ENCODE measurements around the gene PPTC7. TPM values are rescaled to one million over a fixed set of nuclear protein-coding genes. Genes with fewer than 3 reads are reported as not detected.
"Not testable (repeated sequence)": the region's sequence is repeated elsewhere in the genome, so short reads cannot be mapped to it uniquely, and the experiment has no call there.

The PPTC7 gene, protein sequence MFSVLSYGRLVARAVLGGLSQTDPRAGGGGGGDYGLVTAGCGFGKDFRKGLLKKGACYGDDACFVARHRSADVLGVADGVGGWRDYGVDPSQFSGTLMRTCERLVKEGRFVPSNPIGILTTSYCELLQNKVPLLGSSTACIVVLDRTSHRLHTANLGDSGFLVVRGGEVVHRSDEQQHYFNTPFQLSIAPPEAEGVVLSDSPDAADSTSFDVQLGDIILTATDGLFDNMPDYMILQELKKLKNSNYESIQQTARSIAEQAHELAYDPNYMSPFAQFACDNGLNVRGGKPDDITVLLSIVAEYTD
- 10.6 and 21.3 TPM in 2 replicates for total RNA-seq

GRCh38 chr12:110583137-110584059, at the start of gene PPTC7:
Gene PPTC7 (minus strand): TSS chr12:110583318. CDS start chr12:110583031, 287 bp downstream.
- DNase-seq (ENCODE audit: low read depth): peak; percentile 86

GRCh38 chr12:110627500-110628195, 44.5 kb upstream of the PPTC7 start:
- no peak for DNase-seq (ENCODE audit: low read depth)

DNA sequence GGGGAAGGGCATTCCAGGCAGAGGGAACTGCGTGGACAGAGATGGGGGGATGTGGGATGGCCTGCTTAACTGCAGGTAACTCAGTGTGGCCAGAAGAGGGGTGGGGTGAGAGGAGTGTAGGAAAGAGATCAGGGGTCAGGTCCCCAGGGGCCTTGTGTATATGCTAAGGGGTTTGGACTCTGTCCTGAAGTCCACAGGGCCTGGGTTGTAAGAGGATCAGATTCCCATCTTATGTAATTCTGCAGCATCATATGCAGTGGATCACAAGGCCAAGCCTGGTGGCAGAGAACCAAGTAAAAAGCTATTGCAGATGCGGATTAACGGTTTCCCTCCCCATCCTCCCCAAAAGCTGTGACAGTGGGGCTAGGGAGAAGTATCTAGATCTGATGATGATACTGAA, 39.5 kb upstream of the PPTC7 start:
- no peak for DNase-seq (ENCODE audit: low read depth)

GRCh38 chr12:110619534-110619953, 36.4 kb upstream of the PPTC7 start:
- DNase-seq (ENCODE audit: low read depth): no peak

GRCh38 chr12:110616471-110617115, 33.5 kb upstream of the PPTC7 start:
- DNase-seq (ENCODE audit: low read depth): no peak

GRCh38 chr12:110615171-110615570, 32.1 kb upstream of the PPTC7 start:
- no peak for DNase-seq (ENCODE audit: low read depth)

DNA sequence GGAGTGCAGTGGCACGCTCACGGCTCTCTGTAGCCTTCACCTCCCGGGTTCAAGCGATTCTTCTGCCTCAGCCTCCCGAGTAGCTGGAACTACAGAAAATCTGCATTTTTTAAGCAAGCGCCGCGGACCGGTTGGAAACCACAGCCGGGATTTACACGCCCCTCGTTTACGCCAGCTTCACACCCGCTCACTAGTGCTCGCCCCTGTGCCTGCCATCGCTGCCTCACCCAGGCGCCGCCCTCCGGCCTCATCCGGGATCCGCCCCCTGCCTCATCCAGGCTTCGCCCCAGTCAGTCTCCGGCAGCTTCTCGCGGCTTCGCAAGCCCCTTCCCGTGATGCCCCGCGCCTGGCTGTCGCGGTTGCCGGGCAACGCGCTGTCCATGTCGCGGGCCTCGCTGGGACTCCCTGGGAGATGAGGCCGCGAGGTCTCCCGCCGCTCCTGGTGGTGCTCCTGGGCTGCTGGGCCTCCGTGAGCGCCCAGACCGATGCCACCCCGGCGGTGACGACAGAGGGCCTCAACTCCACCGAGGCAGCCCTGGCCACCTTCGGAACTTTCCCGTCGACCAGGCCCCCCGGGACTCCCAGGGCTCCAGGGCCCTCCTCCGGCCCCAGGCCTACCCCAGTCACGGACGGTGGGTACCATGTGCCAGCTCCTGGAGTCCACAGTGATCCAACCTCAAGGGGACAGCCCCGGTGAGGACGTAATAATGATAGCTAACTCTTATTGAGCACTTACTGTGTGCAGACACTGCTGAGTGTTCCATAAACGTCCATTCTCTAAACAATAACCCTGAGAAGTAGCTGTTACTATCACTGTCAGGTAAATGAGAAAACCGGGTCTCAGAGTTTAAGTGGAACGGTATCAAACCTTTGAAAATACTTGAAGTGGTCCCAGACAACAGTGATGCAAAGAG, 30.9 kb upstream of the PPTC7 start, which contains the start of gene TCTN1:
Gene TCTN1, plus strand, starts transcription at position 359 of the 914 bp plus-strand sequence. Its CDS starts 54 bp downstream, at position 413.
- DNase-seq (ENCODE audit: low read depth): peak; percentile 87

- no peak for DNase-seq (ENCODE audit: low read depth)
Observed at GRCh38 chr12:110613071-110613770, 30.1 kb upstream of the PPTC7 start.

DNA sequence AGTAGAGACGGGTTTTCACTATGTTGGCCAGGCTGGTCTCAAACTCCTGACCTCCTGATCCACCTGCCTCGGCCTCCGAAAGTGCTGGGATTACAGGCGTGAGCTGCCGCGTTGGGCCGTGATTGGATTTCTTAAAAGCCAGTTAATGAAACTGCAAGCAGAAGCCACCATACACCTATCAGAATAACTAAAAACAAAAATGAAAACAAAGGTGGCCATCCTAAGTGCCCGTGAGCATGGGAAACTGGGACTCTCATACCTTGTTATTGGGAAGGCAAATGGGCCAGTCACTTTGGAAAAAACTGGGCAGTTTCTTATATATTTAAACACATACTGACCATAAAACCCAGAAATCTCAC, 23.1 kb upstream of the PPTC7 start:
- DNase-seq (ENCODE audit: low read depth): no peak

DNA sequence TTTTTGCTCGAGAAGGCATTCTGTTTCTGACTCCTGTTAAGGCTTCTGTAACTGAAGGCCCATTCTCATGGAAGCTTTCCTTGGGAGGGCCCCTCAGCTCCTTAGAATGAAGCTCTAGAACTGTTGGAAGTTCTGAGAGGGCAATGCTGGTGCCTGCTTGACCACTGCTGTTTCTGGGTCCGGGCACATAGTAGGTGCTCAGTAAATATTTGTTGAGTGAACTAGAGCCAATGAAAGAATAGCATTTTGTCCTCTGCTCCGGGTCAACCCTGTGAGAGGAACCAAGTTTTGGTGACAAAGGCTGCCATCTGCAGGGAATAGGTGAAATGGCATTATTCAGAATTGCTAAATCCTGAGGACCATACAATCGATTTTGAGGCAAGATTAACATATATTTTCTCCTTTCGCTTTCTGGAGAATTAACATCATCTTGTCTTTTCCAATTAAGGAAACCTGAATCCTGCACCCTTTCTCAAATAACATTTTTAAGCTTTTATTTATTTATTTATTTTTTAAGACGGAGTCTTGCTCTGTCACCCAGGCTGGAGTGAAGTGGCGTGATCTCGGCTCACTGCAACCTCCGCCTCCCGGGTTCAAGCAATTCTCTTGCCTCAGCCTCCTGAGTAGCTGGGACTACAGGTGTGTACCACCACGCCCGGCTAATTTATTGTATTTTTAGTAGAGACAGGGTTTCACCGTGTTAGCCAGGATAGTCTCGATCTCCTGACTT, 19.1 kb upstream of the PPTC7 start:
- peak; percentile 46 for DNase-seq (ENCODE audit: low read depth)

DNA sequence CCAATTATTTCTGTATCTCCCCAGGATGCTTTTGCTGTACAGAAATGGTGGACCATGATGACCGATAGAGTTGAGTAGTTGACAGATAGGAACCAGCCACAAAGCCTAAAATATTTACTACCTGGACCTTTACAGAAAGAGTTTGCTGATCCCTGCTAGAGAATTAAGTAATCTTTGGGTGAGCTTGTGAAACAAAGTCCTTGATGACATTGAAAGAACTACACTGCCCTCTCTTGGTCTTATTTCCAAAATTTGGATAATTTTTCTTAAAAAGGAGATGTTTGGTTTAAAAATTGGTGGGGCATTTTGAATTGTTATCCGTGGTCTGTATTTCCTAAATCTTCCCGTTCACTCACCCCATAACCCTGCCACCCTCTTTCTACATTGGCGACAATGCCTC, 17.1 kb upstream of the PPTC7 start:
- peak; percentile 76 for DNase-seq (ENCODE audit: low read depth)

GRCh38 chr12:110599334-110599733, 16.2 kb upstream of the PPTC7 start:
- no peak for DNase-seq (ENCODE audit: low read depth)

DNA sequence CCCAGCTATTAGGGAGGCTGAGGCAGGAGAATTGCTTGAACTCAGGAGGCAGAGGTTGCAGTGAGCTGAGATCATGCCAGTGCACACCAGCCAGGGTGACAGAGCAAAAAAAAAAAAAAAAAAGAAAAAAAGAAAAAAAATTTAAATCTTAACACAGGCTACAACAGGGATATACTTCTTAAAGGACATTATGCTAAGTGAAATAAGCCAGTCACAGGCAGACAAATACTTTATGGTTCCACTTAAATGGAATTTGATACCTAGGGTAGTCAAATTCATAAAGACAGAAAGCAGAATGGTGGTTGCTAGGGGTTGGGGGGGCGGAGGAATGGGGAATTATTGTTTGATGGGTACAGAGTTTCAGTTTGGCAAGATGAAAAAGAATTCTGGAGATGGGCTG, 14.8 kb upstream of the PPTC7 start:
- no peak for DNase-seq (ENCODE audit: low read depth)

DNA sequence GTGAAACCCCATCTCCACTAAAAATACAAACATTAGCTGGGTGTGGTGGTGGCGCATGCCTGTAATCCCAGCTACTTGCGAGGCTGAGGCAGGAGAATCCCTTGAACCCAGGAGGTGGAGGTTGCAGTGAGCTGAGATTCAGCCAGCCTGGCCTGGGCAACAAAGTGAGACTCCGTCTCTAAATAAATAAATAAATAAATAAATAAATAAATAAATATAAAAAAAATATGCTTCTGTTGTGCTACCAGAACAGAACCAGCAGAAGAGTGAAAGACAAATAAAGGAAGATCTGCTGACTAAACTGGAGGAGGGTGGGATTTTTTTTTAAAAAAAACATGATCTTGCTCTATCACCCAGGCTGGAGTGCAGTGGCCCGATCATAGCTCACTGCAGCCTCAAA, 9.8 kb upstream of the PPTC7 start:
- not testable (repeated sequence) for DNase-seq (ENCODE audit: low read depth)

- DNase-seq (ENCODE audit: low read depth): no peak
Observed at GRCh38 chr12:110592078-110592477, 9.0 kb upstream of the PPTC7 start.

- no peak for DNase-seq (ENCODE audit: low read depth)
Observed at GRCh38 chr12:110591451-110592051, 8.4 kb upstream of the PPTC7 start.

DNA sequence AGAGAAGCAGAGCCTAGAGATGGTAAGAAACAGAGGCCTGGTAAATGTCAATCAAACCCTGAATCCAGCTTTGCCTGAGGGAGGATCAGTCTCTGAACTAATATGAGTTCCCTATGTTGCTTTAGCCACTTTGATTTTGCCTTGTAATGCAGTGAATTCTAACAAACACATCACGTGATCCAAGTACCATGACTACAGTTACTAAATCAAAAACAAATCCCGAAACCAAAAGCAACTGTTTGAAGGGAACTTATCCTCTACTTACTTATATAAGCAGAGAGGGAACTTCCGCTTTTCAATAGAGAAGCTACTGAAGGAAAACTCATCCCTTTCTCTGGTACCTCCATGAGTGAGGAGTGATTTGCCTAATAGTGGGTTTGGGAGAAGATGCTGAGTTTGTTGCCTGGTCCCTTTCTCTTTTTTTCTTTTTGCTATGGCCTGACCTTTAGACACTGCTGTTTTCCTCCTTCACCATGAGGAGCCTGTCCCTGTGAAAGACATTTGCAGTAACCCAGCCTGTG, 7.7 kb upstream of the PPTC7 start:
- peak; percentile 83 for DNase-seq (ENCODE audit: low read depth)

- DNase-seq (ENCODE audit: low read depth): no peak
Observed at GRCh38 chr12:110590059-110590458, 6.9 kb upstream of the PPTC7 start.

- DNase-seq (ENCODE audit: low read depth): not testable (repeated sequence)
Observed at GRCh38 chr12:110587102-110587501, 4.0 kb upstream of the PPTC7 start.

Measured in renal cortical epithelial cell (primary cell).